ENCODE results near the gene TENT5C. TPM values are rescaled to one million over a fixed set of nuclear protein-coding genes. Genes with fewer than 3 reads are reported as not detected.

Gene TENT5C
- total RNA-seq, 1 donor from 2014 or later = 59.3 TPM

- intact Hi-C loops (cut with micrococcal nuclease) = no loop called here
- Mint-ChIP-seq H3K4me1 (no peaks in the 10 kb centered on the region), H3K27me3 (no peaks in the 10 kb centered on the region), H3K27ac (no peak overlapping the region), H3K36me3 (ENCODE audit: low read depth) (no peaks in the 10 kb centered on the region), H3K4me3 (no peak overlapping the region), H3K9me3 (no peaks in the 10 kb centered on the region)
- CTCF ChIA-PET = interaction anchor here (1.1 to 3.8 kb wide), 2 partner anchors 46 to 173 kb away, joined by 7 to 13 read pairs; no protein-coding TSS in a partner anchor
- no peak for ATAC-seq (ENCODE audit: low read depth)
- no peak for TF ChIP-seq CTCF (IDR thresholded peaks at IDR 0.05)
- POLR2A ChIA-PET = no interaction called here
- DNase-seq = no peak
Measured at GRCh38 chr1:117580882-117581281, 25.0 kb upstream of the TENT5C start.

- intact Hi-C loops (cut with micrococcal nuclease) = no loop called here
- H3K9me3 Mint-ChIP-seq = no peaks in the 10 kb centered on the region
- no peak for TF ChIP-seq CTCF (IDR thresholded peaks at IDR 0.05)
Measured at GRCh38 chr1:117581391-117581943, 24.4 kb upstream of the TENT5C start.

GRCh38 chr1:117582451-117582850 lies 23.4 kb upstream of the TENT5C start:
- Mint-ChIP-seq H3K27me3 (no peaks in the 10 kb centered on the region), H3K36me3 (ENCODE audit: low read depth) (no peaks in the 10 kb centered on the region), H3K4me1 (no peaks in the 10 kb centered on the region), H3K4me3 (no peak overlapping the region), H3K9me3 (no peaks in the 10 kb centered on the region), H3K27ac (no peak overlapping the region)
- POLR2A ChIA-PET = no interaction called here
- intact Hi-C loops (cut with micrococcal nuclease) = no loop called here
- TF ChIP-seq CTCF (IDR thresholded peaks at IDR 0.05) = no peak
- ATAC-seq (ENCODE audit: low read depth) (no peak), DNase-seq (no peak)
- CTCF ChIA-PET = interaction anchor here (3.8 kb wide), 1 partner anchor 172 kb away, joined by 13 read pairs; no protein-coding TSS in a partner anchor

More at GRCh38 chr1:117581391-117581943, 24.4 kb upstream of the TENT5C start:
- Mint-ChIP-seq H3K4me1 (no peaks in the 10 kb centered on the region), H3K27me3 (no peaks in the 10 kb centered on the region), H3K36me3 (ENCODE audit: low read depth) (no peaks in the 10 kb centered on the region), H3K27ac (no peak overlapping the region), H3K4me3 (no peak overlapping the region)
- ATAC-seq (ENCODE audit: low read depth) = no peak
- POLR2A ChIA-PET = no interaction called here
- CTCF ChIA-PET = interaction anchor here (1.1 to 3.8 kb wide), 2 partner anchors 47 to 173 kb away, joined by 7 to 13 read pairs; no protein-coding TSS in a partner anchor
- DNase-seq = no peak

GRCh38 chr1:117583247-117583646 lies 22.6 kb upstream of the TENT5C start:
- POLR2A ChIA-PET = no interaction called here
- Mint-ChIP-seq H3K27ac (no peak overlapping the region), H3K4me1 (no peaks in the 10 kb centered on the region), H3K9me3 (no peaks in the 10 kb centered on the region), H3K27me3 (no peaks in the 10 kb centered on the region), H3K36me3 (ENCODE audit: low read depth) (no peaks in the 10 kb centered on the region), H3K4me3 (no peak overlapping the region)
- no peak for TF ChIP-seq CTCF (IDR thresholded peaks at IDR 0.05)
- ATAC-seq (ENCODE audit: low read depth) (no peak), DNase-seq (no peak)
- CTCF ChIA-PET = interaction anchor here (3.8 kb wide), 1 partner anchor 171 kb away, joined by 13 read pairs; no protein-coding TSS in a partner anchor
- intact Hi-C loops (cut with micrococcal nuclease) = no loop called here

GRCh38 chr1:117584181-117584580 lies 21.7 kb upstream of the TENT5C start:
- ChIA-PET CTCF (no interaction called here), POLR2A (no interaction called here)
- H3K9me3 Mint-ChIP-seq = no peaks in the 10 kb centered on the region
- no peak overlapping the region for H3K4me3 Mint-ChIP-seq
- H3K36me3 Mint-ChIP-seq (ENCODE audit: low read depth) = no peaks in the 10 kb centered on the region
- no peak for TF ChIP-seq CTCF (IDR thresholded peaks at IDR 0.05)
- H3K27me3 Mint-ChIP-seq = no peaks in the 10 kb centered on the region
- H3K4me1 Mint-ChIP-seq = no peaks in the 10 kb centered on the region
- intact Hi-C loops (cut with micrococcal nuclease) = loop anchor here (2.0 kb wide), 1 partner anchor 15 kb away; no protein-coding TSS in a partner anchor
- no peak overlapping the region for H3K27ac Mint-ChIP-seq
- no peak for ATAC-seq (ENCODE audit: low read depth)
- DNase-seq = no peak

All from activated B cell treated with CpG ODN at 0.5 μM for 24 hours (primary cell).